ENCODE data around the gene DMRTB1. TPM values are rescaled to one million over a fixed set of nuclear protein-coding genes. Genes with fewer than 3 reads are reported as not detected.

DMRTB1 gene
- not detected for total RNA-seq

DNA sequence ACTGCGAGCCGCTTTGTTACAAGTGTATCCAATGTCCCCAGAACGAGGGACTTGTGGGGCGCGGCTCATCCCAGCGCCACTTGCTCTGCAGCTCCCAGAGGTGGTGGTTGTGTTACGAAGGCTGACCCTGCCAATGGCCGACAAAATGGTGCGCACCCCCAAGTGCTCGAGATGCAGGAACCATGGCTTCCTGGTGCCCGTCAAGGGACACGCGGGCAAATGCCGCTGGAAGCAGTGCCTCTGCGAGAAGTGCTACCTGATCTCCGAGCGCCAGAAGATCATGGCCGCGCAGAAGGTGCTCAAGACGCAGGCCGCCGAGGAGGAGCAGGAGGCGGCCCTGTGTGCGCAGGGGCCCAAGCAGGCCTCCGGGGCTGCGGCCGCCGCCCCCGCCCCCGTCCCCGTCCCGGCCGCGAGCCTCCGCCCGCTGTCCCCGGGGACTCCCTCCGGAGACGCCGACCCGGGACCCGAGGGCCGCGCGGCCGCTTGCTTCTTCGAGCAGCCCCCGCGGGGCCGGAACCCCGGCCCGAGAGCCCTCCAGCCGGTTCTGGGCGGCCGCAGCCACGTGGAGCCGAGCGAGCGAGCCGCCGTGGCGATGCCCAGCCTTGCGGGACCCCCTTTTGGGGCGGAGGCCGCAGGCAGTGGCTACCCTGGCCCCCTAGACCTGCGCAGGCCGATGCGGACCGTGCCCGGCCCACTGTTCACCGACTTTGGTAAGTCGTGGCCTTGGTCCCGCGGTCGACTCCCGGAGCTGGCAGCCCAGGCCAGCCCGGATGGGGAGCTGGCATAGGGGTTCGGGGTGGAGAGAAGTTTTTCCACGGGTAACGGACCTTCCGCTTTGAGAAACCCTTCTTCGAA is at the start of gene DMRTB1:
Gene DMRTB1, plus strand, starts transcription at position 79 of the 855 bp plus-strand sequence. Its CDS starts 55 bp downstream, at position 134.
- Mint-ChIP-seq H3K36me3 (no peaks in the 10 kb centered on the region), H3K27me3 (peaks cover 8% of the 10 kb centered on the region), H3K27ac (no peak within 1 kb of the TSS), H3K9me3 (no peaks in the 10 kb centered on the region), H3K4me1 (no peaks in the 10 kb centered on the region), H3K4me3 (no peak within 1 kb of the TSS)
- ATAC-seq (ENCODE audit: low read depth) = no peak
- POLR2A ChIA-PET = no interaction called here
- no peak for DNase-seq

GRCh38 chr1:53409695-53410094 is 49.5 kb upstream of the DMRTB1 start:
- Mint-ChIP-seq H3K4me3 (no peak overlapping the region), H3K36me3 (no peaks in the 10 kb centered on the region), H3K27ac (no peak overlapping the region), H3K9me3 (no peaks in the 10 kb centered on the region), H3K27me3 (no peaks in the 10 kb centered on the region), H3K4me1 (peaks cover 25% of the 10 kb centered on the region)
- no peak for ATAC-seq (ENCODE audit: low read depth)
- POLR2A ChIA-PET = no interaction called here
- no peak for DNase-seq

DNA sequence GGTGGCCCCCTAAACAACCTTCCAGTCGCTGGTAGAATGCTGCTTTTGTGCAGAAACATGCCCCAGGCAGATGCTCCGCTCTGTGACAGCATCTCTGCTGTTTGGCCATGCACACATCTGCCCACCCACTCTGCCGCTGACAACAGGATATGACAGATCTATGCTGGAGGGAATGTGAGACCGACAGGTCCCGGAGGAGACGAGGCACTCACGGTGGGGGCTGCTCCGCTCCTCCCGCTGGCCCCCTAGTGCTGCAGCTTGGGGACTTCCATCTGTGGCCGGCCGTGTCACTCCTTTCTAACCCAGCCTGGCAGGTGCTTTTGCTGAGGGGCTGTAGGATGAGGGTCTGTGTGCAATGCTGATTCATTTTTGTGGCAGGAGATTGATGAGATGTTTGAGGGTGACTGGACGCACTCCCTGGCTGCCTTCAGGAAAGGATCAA is 49.1 kb upstream of the DMRTB1 start:
- no peaks in the 10 kb centered on the region for H3K9me3 Mint-ChIP-seq
- ATAC-seq (ENCODE audit: low read depth) (no peak), DNase-seq (no peak)
- H3K27ac Mint-ChIP-seq = no peak overlapping the region
- H3K4me3 Mint-ChIP-seq = no peak overlapping the region
- H3K36me3 Mint-ChIP-seq = no peaks in the 10 kb centered on the region
- POLR2A ChIA-PET = no interaction called here
- peaks cover 25% of the 10 kb centered on the region for H3K4me1 Mint-ChIP-seq
- H3K27me3 Mint-ChIP-seq = no peaks in the 10 kb centered on the region

DNA sequence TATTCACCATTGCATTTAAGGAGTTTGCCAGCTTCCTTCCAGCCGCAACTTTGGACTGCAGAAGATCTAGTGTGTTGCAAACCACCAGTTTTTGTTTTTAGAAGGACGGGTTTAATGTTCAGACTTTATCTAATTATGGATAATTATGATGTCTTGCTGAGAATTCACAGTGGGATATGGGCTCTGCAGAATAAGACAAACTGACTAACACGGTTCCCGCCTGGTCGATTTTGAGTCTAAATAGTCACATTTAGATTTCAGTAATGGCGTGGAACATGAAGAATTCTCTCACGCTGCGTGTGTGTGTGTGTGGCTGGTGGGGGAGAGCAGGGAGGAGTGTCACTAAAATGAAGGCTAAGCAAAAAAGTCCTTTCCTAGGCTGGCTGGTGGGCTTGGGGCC is 48.5 kb upstream of the DMRTB1 start:
- Mint-ChIP-seq H3K27me3 (no peaks in the 10 kb centered on the region), H3K36me3 (no peaks in the 10 kb centered on the region), H3K4me1 (peaks cover 25% of the 10 kb centered on the region), H3K27ac (no peak overlapping the region), H3K9me3 (no peaks in the 10 kb centered on the region), H3K4me3 (no peak overlapping the region)
- POLR2A ChIA-PET = no interaction called here
- DNase-seq (no peak), ATAC-seq (ENCODE audit: low read depth) (no peak)

DNA sequence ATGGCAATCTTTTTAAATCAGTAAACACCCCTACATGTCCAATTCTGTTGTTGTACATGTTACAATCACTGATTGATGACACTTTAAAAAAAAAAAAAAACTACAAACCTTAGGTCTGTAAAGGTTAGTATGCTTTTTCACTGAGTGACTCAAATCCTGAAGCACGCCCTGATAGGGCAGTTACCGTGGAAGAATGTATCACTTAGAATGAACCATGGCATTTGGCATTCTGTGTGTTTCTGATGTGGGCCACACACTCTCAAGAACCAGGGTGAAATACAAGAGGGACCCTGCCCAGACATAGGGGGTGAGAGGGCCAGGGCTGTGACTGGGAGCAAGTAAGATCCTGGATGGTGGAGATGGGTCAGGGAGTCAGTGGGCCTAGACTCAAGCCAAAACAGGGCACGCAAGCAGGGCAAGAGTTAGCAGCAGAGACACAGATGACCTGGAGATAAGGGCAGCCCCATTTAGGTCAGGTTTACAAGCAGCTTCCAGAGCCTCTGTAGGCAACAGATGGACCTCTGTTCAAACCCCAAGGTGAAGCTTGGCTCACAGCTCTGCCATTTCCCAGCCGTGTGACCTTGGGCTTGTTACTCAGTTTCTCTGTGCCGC is 47.6 kb upstream of the DMRTB1 start:
- H3K27ac Mint-ChIP-seq = peak overlapping the region; percentile 71
- H3K27me3 Mint-ChIP-seq = no peaks in the 10 kb centered on the region
- H3K9me3 Mint-ChIP-seq = no peaks in the 10 kb centered on the region
- no peaks in the 10 kb centered on the region for H3K36me3 Mint-ChIP-seq
- POLR2A ChIA-PET = interaction anchor here (0.8 kb wide), 1 partner anchor 43 kb away, joined by 3 read pairs; no protein-coding TSS in a partner anchor
- DNase-seq (no peak), ATAC-seq (ENCODE audit: low read depth) (no peak)
- peaks cover 29% of the 10 kb centered on the region for H3K4me1 Mint-ChIP-seq
- peak overlapping the region; percentile 4 for H3K4me3 Mint-ChIP-seq

DNA sequence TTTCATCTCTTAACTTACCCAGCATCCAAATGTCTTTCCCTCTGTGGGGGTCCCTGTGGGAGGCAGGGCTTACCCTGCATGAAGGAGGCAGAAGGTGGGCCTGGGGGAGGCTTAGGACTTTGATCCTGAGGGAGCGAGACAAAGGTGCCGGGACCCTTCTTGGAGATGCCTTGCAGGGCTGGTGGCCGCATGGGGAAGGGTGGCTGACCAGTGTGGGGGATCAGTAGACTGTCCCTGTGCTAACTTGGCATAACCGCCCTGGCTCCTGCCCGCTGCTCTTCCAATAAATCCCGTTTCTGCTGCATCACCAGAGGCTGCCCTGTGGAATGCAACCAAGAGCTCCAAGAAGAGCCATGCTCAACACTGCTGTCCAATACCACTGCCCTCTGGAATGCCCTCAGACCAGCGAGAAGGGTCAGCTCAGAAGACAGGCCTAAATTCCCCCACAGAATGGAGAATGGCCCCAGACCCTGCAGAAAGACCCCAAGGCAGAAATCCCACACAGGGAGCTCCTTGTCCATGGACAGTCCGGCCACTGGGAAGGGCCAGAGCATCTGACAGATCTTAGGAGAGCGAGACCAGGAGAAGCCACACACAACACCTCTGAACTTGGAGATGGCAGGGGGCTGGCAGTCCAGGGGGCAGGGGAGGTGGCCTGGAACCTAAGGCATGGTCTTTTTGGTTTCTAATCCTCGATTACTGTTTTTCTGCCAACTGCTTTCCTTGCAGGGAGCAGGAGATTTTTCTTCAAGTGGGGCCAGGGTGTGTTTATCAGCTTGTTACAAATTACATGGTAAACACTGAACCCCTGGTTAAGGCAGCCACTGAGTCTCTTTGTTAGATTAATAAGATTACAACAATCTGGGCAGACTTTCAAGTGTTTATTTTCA is 46.7 kb upstream of the DMRTB1 start:
- H3K36me3 Mint-ChIP-seq = no peaks in the 10 kb centered on the region
- no peaks in the 10 kb centered on the region for H3K9me3 Mint-ChIP-seq
- POLR2A ChIA-PET = interaction anchor here (0.8 to 2.2 kb wide), 5 partner anchors 9 to 86 kb away, joined by 3 to 18 read pairs (median 6); partner anchors contain the start of gene LRP8
- ATAC-seq (ENCODE audit: low read depth) (no peak), DNase-seq (no peak)
- H3K4me1 Mint-ChIP-seq = peaks cover 34% of the 10 kb centered on the region
- no peaks in the 10 kb centered on the region for H3K27me3 Mint-ChIP-seq
- H3K27ac Mint-ChIP-seq = peak overlapping the region; percentile 99
- peak overlapping the region; percentile 75 for H3K4me3 Mint-ChIP-seq

GRCh38 chr1:53413175-53414001 is 45.8 kb upstream of the DMRTB1 start:
- H3K9me3 Mint-ChIP-seq = no peaks in the 10 kb centered on the region
- no peaks in the 10 kb centered on the region for H3K27me3 Mint-ChIP-seq
- H3K4me3 Mint-ChIP-seq = peak overlapping the region; percentile 75
- H3K4me1 Mint-ChIP-seq = peaks cover 34% of the 10 kb centered on the region
- POLR2A ChIA-PET = interaction anchor here (0.8 to 2.2 kb wide), 4 partner anchors 10 to 87 kb away, joined by 4 to 18 read pairs (median 8); partner anchors contain the start of gene LRP8
- DNase-seq (peak; percentile 73), ATAC-seq (ENCODE audit: low read depth) (peak; percentile 89)
- H3K36me3 Mint-ChIP-seq = no peaks in the 10 kb centered on the region
- peak overlapping the region; percentile 99 for H3K27ac Mint-ChIP-seq

DNA sequence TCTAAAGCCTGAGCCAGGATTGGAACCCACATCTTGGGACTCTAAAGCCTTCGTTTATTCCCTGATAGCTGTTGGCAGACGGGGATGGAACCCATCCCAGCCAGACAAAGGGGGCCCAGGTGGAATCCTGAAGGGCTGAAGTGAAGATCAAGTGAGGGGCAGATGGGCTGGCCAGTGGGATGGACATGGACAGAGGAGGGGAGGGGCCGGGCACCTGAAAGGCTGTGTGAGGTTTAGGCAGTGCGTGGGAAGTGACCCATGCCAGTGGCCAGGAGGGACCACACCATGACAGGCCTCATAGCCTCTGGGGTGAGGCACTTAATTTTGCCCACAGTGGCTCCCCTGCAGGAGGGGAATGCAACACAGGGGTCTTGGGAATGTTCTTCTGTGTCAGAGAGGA is 44.6 kb upstream of the DMRTB1 start:
- peak overlapping the region; percentile 99 for H3K27ac Mint-ChIP-seq
- peaks cover 34% of the 10 kb centered on the region for H3K4me1 Mint-ChIP-seq
- no peak overlapping the region for H3K4me3 Mint-ChIP-seq
- no peak for ATAC-seq (ENCODE audit: low read depth)
- no peak for DNase-seq
- no peaks in the 10 kb centered on the region for H3K27me3 Mint-ChIP-seq
- H3K36me3 Mint-ChIP-seq = no peaks in the 10 kb centered on the region
- POLR2A ChIA-PET = interaction anchor here (2.2 kb wide), 1 partner anchor 88 kb away, joined by 18 read pairs; the partner anchor contains the start of gene LRP8
- H3K9me3 Mint-ChIP-seq = no peaks in the 10 kb centered on the region

- no peaks in the 10 kb centered on the region for H3K36me3 Mint-ChIP-seq
- no peaks in the 10 kb centered on the region for H3K27me3 Mint-ChIP-seq
- POLR2A ChIA-PET = no interaction called here
- no peak overlapping the region for H3K27ac Mint-ChIP-seq
- peaks cover 33% of the 10 kb centered on the region for H3K4me1 Mint-ChIP-seq
- DNase-seq (no peak), ATAC-seq (ENCODE audit: low read depth) (no peak)
- no peaks in the 10 kb centered on the region for H3K9me3 Mint-ChIP-seq
- no peak overlapping the region for H3K4me3 Mint-ChIP-seq
Observed at GRCh38 chr1:53415432-53415831, 43.8 kb upstream of the DMRTB1 start.

GRCh38 chr1:53416269-53416813 is 42.9 kb upstream of the DMRTB1 start:
- peaks cover 1% of the 10 kb centered on the region for H3K27me3 Mint-ChIP-seq
- H3K27ac Mint-ChIP-seq = no peak overlapping the region
- peaks cover 1% of the 10 kb centered on the region for H3K36me3 Mint-ChIP-seq
- POLR2A ChIA-PET = no interaction called here
- no peak for ATAC-seq (ENCODE audit: low read depth)
- peaks cover 33% of the 10 kb centered on the region for H3K4me1 Mint-ChIP-seq
- H3K9me3 Mint-ChIP-seq = peaks cover 2% of the 10 kb centered on the region
- H3K4me3 Mint-ChIP-seq = no peak overlapping the region
- no peak for DNase-seq

GRCh38 chr1:53417074-53417511 is 42.1 kb upstream of the DMRTB1 start:
- no peak for DNase-seq
- H3K4me1 Mint-ChIP-seq = peaks cover 28% of the 10 kb centered on the region
- H3K4me3 Mint-ChIP-seq = no peak overlapping the region
- peaks cover 4% of the 10 kb centered on the region for H3K27me3 Mint-ChIP-seq
- H3K36me3 Mint-ChIP-seq = peaks cover 3% of the 10 kb centered on the region
- peaks cover 5% of the 10 kb centered on the region for H3K9me3 Mint-ChIP-seq
- H3K27ac Mint-ChIP-seq = no peak overlapping the region
- ATAC-seq (ENCODE audit: low read depth) = no peak
- POLR2A ChIA-PET = interaction anchor here (0.7 kb wide), 1 partner anchor 417 kb away, joined by 3 read pairs; no protein-coding TSS in a partner anchor

DNA sequence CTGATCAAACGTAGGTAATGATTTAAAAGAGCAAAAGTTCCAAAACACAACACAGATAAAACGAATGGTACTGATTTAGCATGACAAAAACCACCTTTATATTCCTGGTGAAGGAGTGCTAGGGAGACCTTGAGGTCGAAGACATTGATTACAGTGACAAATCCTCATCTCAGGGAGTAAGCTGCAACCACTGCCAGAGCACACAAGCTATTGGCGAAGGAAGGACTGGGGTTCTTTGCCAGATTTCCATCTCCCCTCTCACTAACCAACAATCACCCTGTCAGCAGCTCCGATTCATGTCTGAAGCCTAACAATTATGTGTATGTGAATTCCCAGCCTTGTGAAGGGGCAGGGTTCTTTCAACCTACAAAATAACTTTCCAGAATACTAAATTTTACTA is 40.2 kb upstream of the DMRTB1 start:
- Mint-ChIP-seq H3K27me3 (peaks cover 4% of the 10 kb centered on the region), H3K4me1 (peaks cover 11% of the 10 kb centered on the region), H3K36me3 (peaks cover 3% of the 10 kb centered on the region), H3K4me3 (no peak overlapping the region), H3K9me3 (peaks cover 5% of the 10 kb centered on the region), H3K27ac (no peak overlapping the region)
- ATAC-seq (ENCODE audit: low read depth) = no peak
- no peak for DNase-seq
- POLR2A ChIA-PET = no interaction called here
